Measurements from ENCODE around the gene MRPS18C. TPM values are rescaled to one million over a fixed set of nuclear protein-coding genes. Genes with fewer than 3 reads are reported as not detected.
A peak's percentile ranks its signal among the peaks of the same experiment; 100 is the strongest.

The MRPS18C gene
- total RNA-seq, 1 experiment from 2014 or later: 85.4 TPM

DNA sequence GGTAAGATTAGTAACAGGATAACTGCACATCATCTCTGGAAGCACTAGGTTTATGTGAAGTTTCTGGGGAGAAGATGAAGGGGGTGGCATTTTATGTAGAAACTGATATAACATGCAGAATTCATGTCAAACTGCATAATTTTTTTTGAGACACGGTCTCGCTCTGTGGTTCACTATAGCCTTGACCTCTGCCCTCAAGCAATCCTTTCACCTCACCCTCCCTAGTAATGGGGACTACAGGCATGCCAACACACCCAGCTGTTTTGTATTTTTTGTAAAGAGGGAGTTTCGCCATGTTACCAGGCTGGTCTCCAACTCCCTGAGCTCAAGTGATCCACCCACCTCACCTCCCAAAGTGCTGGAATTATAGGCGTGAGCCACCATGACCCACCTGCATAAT lies 17.6 kb downstream of the MRPS18C start:
- H3K9me3 Mint-ChIP-seq: no peaks in the 10 kb centered on the region
- Histone ChIP-seq H3K79me1 (ENCODE audit: insufficient read depth, low read depth, low read length, poor library complexity, severe bottlenecking) (no peaks in the 10 kb centered on the region), H2BK20ac (ENCODE audit: low read depth, low read length, poor library complexity, severe bottlenecking) (no peak overlapping the region), H3K23ac (ENCODE audit: insufficient read length, low read depth, low read length) (no peak overlapping the region), H2BK15ac (ENCODE audit: low read depth, low read length) (no peak overlapping the region), H4K5ac (ENCODE audit: insufficient read length, low read depth, low read length) (no peak overlapping the region), H3K27me3 (ENCODE audit: insufficient read depth, low read length) (no peaks in the 10 kb centered on the region), H3K4ac (ENCODE audit: low read depth, low read length) (no peak overlapping the region), H2BK12ac (ENCODE audit: insufficient read length, low read depth, low read length) (no peak overlapping the region), H4K20me1 (ENCODE audit: control insufficient read depth, insufficient read depth, insufficient read length) (no peaks in the 10 kb centered on the region), H3K27ac (ENCODE audit: insufficient read length, low read depth, low read length) (no peak overlapping the region), H3K4me1 (ENCODE audit: insufficient read depth, low read length) (no peaks in the 10 kb centered on the region), H4K8ac (replicated peaks; ENCODE audit: insufficient read length, low read depth, low read length) (no peak overlapping the region), H2AFZ (ENCODE audit: low read length) (no peak overlapping the region), H3K18ac (ENCODE audit: insufficient read length, low read depth, low read length) (no peak overlapping the region), H2BK120ac (ENCODE audit: low read depth, low read length, poor library complexity, severe bottlenecking) (no peak overlapping the region), H4K91ac (ENCODE audit: insufficient read length, low read depth, low read length) (no peak overlapping the region), H3K56ac (ENCODE audit: insufficient read length, low read depth, low read length) (no peak overlapping the region), H3K14ac (ENCODE audit: insufficient read depth, low read length) (no peak overlapping the region), H3K79me2 (ENCODE audit: insufficient read depth, low read length) (no peaks in the 10 kb centered on the region; the same call in 1 of the 2 replicates), H3K23me2 (ENCODE audit: insufficient read length, low read depth, low read length, poor library complexity, severe bottlenecking) (no peaks in the 10 kb centered on the region), H3K4me2 (ENCODE audit: insufficient read depth, insufficient read length, low read length) (no peak overlapping the region), H3K9ac (ENCODE audit: extremely low read depth, insufficient read length, low read length) (no peak overlapping the region), H3T11ph (ENCODE audit: low read length) (no peak overlapping the region), H2BK5ac (ENCODE audit: insufficient read length, low read length) (no peak overlapping the region), H2AK5ac (ENCODE audit: insufficient read length, low read length) (no peak overlapping the region), H3K9me3 (ENCODE audit: control insufficient read depth, low read depth, low read length) (no peaks in the 10 kb centered on the region)
- no CpG with 5 or more reads among the region's 4 CpGs for WGBS (ENCODE audit: extremely low coverage, insufficient read length, low lambda C conversion rate)
- no peaks in the 10 kb centered on the region for H3K4me1 Mint-ChIP-seq
- TF ChIP-seq CTCF (conservative IDR thresholded peaks at IDR 0.05): no peak
- H3K36me3 Mint-ChIP-seq (ENCODE audit: insufficient read depth in 1 of 3, low read depth in 3 of 3): peaks cover 2 to 23% (median 15%) of the 10 kb centered on the region in 3 experiments; a peak in 6 of 7 replicates
- no peaks in the 10 kb centered on the region for H3K27me3 Mint-ChIP-seq (ENCODE audit: low read depth)
- no peak for DNase-seq
- H3K4me3 Mint-ChIP-seq: no peak overlapping the region
- peak overlapping the region in 1 of 3 experiments; percentile 82; a peak in 1 of 7 replicates for H3K27ac Mint-ChIP-seq

Data from H9 (cell line).